ENCODE results near the gene MYOZ3.
A peak's percentile ranks its signal among the peaks of the same experiment; 100 is the strongest.

MYOZ3 gene

DNA sequence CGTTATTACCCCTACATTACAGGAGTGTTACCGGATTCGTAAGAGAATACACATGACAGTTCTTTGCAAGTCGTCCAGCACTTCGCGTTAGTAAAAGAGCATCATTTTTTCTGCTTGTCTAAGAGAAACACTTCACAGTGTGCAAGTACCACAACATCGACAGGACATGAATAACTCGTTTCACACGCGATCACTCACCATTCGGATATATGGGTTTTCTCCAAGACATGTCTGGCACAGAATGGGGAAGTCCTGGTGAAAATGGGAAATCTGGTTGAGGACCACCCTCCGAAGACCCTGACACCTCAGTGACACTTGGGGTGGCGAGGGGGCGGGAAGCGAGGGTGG lies 39.2 kb downstream of the MYOZ3 start:
- TF ChIP-seq, protein P1, sequence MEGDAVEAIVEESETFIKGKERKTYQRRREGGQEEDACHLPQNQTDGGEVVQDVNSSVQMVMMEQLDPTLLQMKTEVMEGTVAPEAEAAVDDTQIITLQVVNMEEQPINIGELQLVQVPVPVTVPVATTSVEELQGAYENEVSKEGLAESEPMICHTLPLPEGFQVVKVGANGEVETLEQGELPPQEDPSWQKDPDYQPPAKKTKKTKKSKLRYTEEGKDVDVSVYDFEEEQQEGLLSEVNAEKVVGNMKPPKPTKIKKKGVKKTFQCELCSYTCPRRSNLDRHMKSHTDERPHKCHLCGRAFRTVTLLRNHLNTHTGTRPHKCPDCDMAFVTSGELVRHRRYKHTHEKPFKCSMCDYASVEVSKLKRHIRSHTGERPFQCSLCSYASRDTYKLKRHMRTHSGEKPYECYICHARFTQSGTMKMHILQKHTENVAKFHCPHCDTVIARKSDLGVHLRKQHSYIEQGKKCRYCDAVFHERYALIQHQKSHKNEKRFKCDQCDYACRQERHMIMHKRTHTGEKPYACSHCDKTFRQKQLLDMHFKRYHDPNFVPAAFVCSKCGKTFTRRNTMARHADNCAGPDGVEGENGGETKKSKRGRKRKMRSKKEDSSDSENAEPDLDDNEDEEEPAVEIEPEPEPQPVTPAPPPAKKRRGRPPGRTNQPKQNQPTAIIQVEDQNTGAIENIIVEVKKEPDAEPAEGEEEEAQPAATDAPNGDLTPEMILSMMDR (IDR thresholded peaks at IDR 0.05; ENCODE audit: insufficient read depth, low read length, poor library complexity, severe bottlenecking): no peak
- peaks cover 9% of the 10 kb centered on the region for H3K36me3 ChIP-seq (ENCODE audit: control insufficient read depth, insufficient read depth, low read length)
- no peaks in the 10 kb centered on the region for H3K27me3 ChIP-seq (replicated peaks; ENCODE audit: control insufficient read depth, insufficient read depth, low read length)
- H3K4me3 ChIP-seq (replicated peaks; ENCODE audit: low read depth, low read length): peak overlapping the region; percentile 91
- no peak for DNase-seq (ENCODE audit: extremely low read depth, insufficient read length)

DNA sequence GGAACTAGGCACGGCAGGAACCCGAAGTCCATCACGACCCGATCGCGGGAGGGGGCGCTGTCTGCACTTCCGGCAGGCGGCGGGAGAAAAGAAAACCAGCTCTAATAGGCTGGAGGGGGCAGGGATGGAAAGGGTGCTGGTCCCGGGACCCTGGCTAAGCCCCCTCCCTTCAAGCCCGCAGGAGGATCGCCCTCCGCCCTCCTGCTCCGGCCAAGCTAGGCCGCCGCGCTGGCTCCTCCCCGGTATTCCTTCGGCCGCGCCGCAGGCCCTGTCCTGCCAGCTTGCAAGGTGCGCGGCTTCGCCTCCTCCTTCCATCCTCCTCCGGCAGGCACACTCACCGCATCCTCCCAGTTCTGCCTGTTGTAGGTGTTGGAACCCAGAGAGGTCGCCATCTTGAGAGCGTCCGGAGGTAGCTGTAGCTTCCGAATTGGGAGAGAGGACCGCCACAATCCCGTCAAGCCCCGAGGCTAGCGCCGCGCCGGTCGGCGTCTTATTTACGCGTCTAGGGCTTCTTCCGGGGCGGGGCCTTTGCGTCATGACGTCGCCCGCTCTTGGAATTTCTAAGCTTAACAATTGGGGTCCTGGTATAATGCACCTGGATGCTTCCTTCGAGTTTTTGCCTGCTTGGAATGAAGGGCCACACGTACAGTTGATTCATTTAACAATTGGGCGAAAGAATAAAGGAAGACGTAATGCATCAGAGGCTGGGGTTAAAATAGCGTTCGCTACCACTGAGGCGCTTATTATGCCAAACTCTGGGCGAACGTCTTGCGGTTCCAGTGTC lies 39.7 kb downstream of the MYOZ3 start, which contains the start of gene RBM22:
Gene RBM22, minus strand, starts transcription at position 469 of the 784 bp plus-strand sequence. Its CDS starts 77 bp downstream, at position 392.
- TF ChIP-seq, protein P1 (IDR thresholded peaks at IDR 0.05; ENCODE audit: insufficient read depth, low read length, poor library complexity, severe bottlenecking): peak; percentile 78

DNA sequence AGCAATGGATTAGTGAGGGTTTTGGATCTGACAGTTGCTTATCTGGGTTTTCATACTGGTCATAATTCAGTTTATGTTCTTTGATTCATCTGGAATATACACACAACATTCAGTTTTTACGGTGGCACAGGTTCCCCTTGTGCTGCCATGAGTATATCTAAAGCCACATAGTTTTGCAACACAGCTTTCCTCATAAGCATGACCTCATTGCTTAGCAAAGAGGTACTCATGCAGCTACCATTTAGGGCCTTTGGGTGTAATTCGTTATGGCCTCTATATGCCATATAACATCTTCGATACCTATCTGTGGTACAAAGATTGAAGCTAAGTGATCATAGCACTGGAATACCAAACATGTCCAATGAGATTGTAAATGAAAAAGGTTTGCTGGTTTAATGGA lies 42.7 kb downstream of the MYOZ3 start:
- TF ChIP-seq, protein P1 (IDR thresholded peaks at IDR 0.05; ENCODE audit: insufficient read depth, low read length, poor library complexity, severe bottlenecking): no peak
- H3K4me3 ChIP-seq (replicated peaks; ENCODE audit: low read depth, low read length): no peak overlapping the region
- H3K27me3 ChIP-seq (replicated peaks; ENCODE audit: control insufficient read depth, insufficient read depth, low read length): no peaks in the 10 kb centered on the region
- no peak for DNase-seq (ENCODE audit: extremely low read depth, insufficient read length)
- no peaks in the 10 kb centered on the region; the same call in none of the 2 replicates for H3K36me3 ChIP-seq (ENCODE audit: control insufficient read depth, insufficient read depth, low read length)

More for the DNA sequence above, 39.7 kb downstream of the MYOZ3 start, which contains the start of gene RBM22:
- no peaks in the 10 kb centered on the region for H3K27me3 ChIP-seq (replicated peaks; ENCODE audit: control insufficient read depth, insufficient read depth, low read length)
- peaks cover 5% of the 10 kb centered on the region for H3K36me3 ChIP-seq (ENCODE audit: control insufficient read depth, insufficient read depth, low read length)
- H3K4me3 ChIP-seq (replicated peaks; ENCODE audit: low read depth, low read length): peak within 1 kb of the TSS; percentile 91
- peak; percentile 90 for DNase-seq (ENCODE audit: extremely low read depth, insufficient read length)

DNA sequence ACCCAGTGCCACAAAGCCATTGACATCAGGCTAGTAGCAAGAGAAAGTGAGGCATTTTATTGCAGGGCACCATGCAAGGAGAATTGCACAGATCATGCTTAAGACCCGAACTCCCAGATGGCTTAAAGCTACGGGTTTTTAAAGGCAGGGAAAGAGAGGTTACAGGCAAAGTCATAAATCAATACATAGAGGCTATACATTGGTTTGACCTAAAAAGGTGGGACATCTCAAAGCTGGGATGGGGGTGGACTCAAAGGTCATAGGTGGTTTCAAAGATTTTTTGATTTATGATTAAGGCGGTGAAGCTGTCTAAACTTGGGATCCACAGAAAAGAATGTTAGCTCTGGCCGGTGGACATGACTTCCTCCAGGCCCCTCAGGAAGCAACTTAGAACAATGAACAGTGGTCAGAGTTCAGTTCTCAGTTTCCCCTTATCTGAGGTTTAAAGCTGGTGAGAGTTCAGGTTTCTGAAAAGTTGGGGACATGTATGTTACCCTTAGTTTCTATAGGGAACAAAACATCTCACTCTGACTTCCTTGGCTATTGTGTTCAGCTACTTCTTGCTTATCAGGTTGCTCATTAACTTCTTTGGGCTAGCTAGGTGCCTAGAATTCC lies 45.8 kb downstream of the MYOZ3 start:
- Histone ChIP-seq H3K4me3 (replicated peaks; ENCODE audit: low read depth, low read length) (no peak overlapping the region), H3K27me3 (replicated peaks; ENCODE audit: control insufficient read depth, insufficient read depth, low read length) (no peaks in the 10 kb centered on the region), H3K36me3 (ENCODE audit: control insufficient read depth, insufficient read depth, low read length) (peaks cover 5% of the 10 kb centered on the region)
- DNase-seq (ENCODE audit: extremely low read depth, insufficient read length): no peak
- TF ChIP-seq, protein P1 (IDR thresholded peaks at IDR 0.05; ENCODE audit: insufficient read depth, low read length, poor library complexity, severe bottlenecking): no peak

DNA sequence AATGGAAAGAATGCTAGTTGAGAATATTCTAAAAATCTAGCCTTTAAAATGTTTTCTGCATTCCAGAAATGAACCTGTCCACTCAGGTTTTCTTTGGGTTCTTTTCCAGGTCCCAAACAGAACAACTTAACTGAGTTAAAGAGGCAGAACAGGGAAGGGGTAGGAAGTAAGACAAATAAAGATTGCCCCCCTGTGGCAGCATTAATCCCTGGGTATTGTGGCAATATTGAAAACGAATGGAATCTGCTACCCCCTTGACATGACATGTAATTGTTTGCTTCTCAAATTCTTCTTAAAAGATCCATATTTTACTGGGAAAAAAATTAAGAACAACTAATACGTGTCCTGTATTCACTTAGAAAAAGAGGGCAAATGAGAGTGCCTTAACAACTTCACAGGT lies 49.1 kb downstream of the MYOZ3 start:
- DNase-seq (ENCODE audit: extremely low read depth, insufficient read length): no peak
- TF ChIP-seq, protein P1 (IDR thresholded peaks at IDR 0.05; ENCODE audit: insufficient read depth, low read length, poor library complexity, severe bottlenecking): peak; percentile 15
- H3K4me3 ChIP-seq (replicated peaks; ENCODE audit: low read depth, low read length): no peak overlapping the region
- peaks cover 12% of the 10 kb centered on the region for H3K36me3 ChIP-seq (ENCODE audit: control insufficient read depth, insufficient read depth, low read length)
- H3K27me3 ChIP-seq (replicated peaks; ENCODE audit: control insufficient read depth, insufficient read depth, low read length): no peaks in the 10 kb centered on the region
